Bronchial epithelial cell (primary cell): Measurements from ENCODE around the gene GSG1L. TPM values are rescaled to one million over a fixed set of nuclear protein-coding genes. Genes with fewer than 3 reads are reported as not detected.

Experiments
- DNase-seq: peaks from one replicate; pipeline ENCODE4 v3.0.0-alpha.2; 2010; ENCODE audit warnings: low read depth
- FAIRE-seq: peaks from 2 replicates; lab custom pipeline; 2011; peaks lifted over from hg19 to GRCh38; lab: Jason Lieb, UNC
- H3K27me3 ChIP-seq: 2 replicates; pipeline ENCODE4 v1.5.1; 2011; ENCODE audit warnings: low read length; ENCODE audit not compliant: control insufficient read depth, insufficient read depth
- H3K36me3 ChIP-seq: 2 replicates; pipeline ENCODE4 v1.5.1; 2011; ENCODE audit warnings: low read length; ENCODE audit not compliant: control insufficient read depth, insufficient read depth
- H3K4me3 ChIP-seq: 2 replicates; pipeline ENCODE4 v1.5.1; 2011; ENCODE audit warnings: mild to moderate bottlenecking, low read depth, low read length, control low read depth
- CTCF ChIP-seq: IDR thresholded peaks from 2 replicates; pipeline ENCODE4 v1.5.1; 2011; ENCODE audit warnings: mild to moderate bottlenecking, moderate library complexity, low read length, control low read depth, inconsistent platforms; ENCODE audit not compliant: insufficient read depth, severe bottlenecking
- total RNA-seq: library from RNA; depleted of rRNA; stranded (reverse); fragments of >200 nt; gene quantifications from 2 replicates; pipeline ENCODE4 v1.2.1, GENCODE V29; 2014

The GSG1L gene
- total RNA-seq, 1 donor from 2014 or later: not detected

GRCh38 chr16:28052274-28053128, 11.0 kb downstream of the GSG1L start:
- H3K36me3 ChIP-seq: no peaks in the 10 kb centered on the region
- FAIRE-seq (no peak), DNase-seq (no peak)
- no peak overlapping the region for H3K4me3 ChIP-seq
- no peak for TF ChIP-seq CTCF
- no peaks in the 10 kb centered on the region for H3K27me3 ChIP-seq

- H3K4me3 ChIP-seq: no peak overlapping the region
- TF ChIP-seq CTCF: no peak
- no peaks in the 10 kb centered on the region for H3K36me3 ChIP-seq
- no peak for DNase-seq
- H3K27me3 ChIP-seq: no peaks in the 10 kb centered on the region
- FAIRE-seq: no peak
Observed at GRCh38 chr16:28051486-28051885, 12.0 kb downstream of the GSG1L start.

DNA sequence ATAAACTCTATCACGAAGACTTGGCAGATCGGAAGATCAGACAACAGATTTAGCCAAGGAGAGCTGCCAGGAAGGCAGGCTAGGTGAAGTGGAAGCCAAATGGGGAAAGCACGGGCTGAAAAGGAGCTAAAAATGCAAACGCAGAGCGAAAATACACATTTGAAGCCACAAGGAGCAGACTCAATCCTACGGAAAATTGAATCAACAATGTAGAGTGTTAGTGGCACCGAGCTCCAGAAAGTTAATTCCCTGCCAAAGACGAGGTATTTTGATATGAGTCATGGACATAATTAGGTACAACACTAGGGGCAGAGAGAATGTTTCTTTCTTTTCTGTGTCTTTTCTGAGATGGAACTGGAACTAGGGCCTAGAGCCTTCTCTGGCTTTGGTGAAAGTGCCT, 20.7 kb downstream of the GSG1L start:
- no peak for DNase-seq
- Histone ChIP-seq H3K27me3 (no peaks in the 10 kb centered on the region), H3K36me3 (no peaks in the 10 kb centered on the region), H3K4me3 (no peak overlapping the region)
- TF ChIP-seq CTCF: no peak
- FAIRE-seq: no peak

GRCh38 chr16:28041615-28042014, 21.9 kb downstream of the GSG1L start:
- no peak for TF ChIP-seq CTCF
- DNase-seq (no peak), FAIRE-seq (no peak)
- Histone ChIP-seq H3K36me3 (no peaks in the 10 kb centered on the region), H3K4me3 (no peak overlapping the region), H3K27me3 (no peaks in the 10 kb centered on the region)

DNA sequence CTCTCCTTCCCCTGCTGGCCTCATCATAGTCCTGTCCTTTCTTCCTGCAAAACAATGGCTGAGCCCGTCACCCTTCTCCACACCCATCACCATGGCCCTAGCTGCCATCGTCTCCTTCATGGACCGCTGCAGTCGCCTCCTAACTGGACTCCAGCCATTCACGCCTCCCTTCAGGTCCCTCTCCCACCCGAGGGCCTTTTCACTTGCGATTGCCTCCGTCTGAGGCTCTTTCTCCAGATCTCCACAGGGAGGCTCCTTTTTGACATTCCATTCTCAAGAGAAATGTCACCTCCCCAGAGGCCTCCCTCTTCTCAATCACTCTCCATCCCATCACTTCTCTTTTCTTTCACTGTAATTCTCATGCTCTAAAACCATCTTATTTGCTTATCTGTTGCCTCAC, 23.5 kb downstream of the GSG1L start:
- Histone ChIP-seq H3K36me3 (no peaks in the 10 kb centered on the region), H3K27me3 (no peaks in the 10 kb centered on the region), H3K4me3 (no peak overlapping the region)
- TF ChIP-seq CTCF: no peak
- FAIRE-seq (no peak), DNase-seq (no peak)
